HG03159 (cell line): ENCODE data around the gene IBTK.
"Not testable (repeated sequence)": the region's sequence is repeated elsewhere in the genome, so short reads cannot be mapped to it uniquely, and the experiment has no call there.

Source experiments
- ATAC-seq: cut with Tn5 transposase; IDR thresholded peaks from one replicate; pipeline ENCODE4 v1.9.1; 2021; ENCODE audit warnings: mild to moderate bottlenecking, moderate library complexity; ENCODE audit not compliant: unreplicated experiment

The IBTK gene

GRCh38 chr6:82247505-82248272, at the start of gene IBTK:
Gene IBTK (minus strand): TSS chr6:82247744. CDS start chr6:82240486, 7,258 bp downstream.
- ATAC-seq: peak; percentile 94

GRCh38 chr6:82283771-82284410, 36.3 kb upstream of the IBTK start:
- ATAC-seq: no peak

GRCh38 chr6:82281550-82281949, 34.0 kb upstream of the IBTK start:
- not testable (repeated sequence) for ATAC-seq

GRCh38 chr6:82277686-82278085, 30.1 kb upstream of the IBTK start:
- no peak for ATAC-seq

- no peak for ATAC-seq
Measured at GRCh38 chr6:82275686-82276085, 28.1 kb upstream of the IBTK start.

- no peak for ATAC-seq
Measured at GRCh38 chr6:82273295-82273694, 25.8 kb upstream of the IBTK start.

- peak; percentile 72 for ATAC-seq
Measured at GRCh38 chr6:82270881-82271635, 23.5 kb upstream of the IBTK start.

GRCh38 chr6:82268301-82268846, 20.8 kb upstream of the IBTK start:
- no peak for ATAC-seq

GRCh38 chr6:82264824-82265223, 17.3 kb upstream of the IBTK start:
- ATAC-seq: peak; percentile 47

- no peak for ATAC-seq
Measured at GRCh38 chr6:82264321-82264720, 16.8 kb upstream of the IBTK start.

GRCh38 chr6:82263916-82264315, 16.4 kb upstream of the IBTK start:
- ATAC-seq: no peak

GRCh38 chr6:82260997-82261732, 13.6 kb upstream of the IBTK start:
- ATAC-seq: no peak

GRCh38 chr6:82259389-82259788, 11.8 kb upstream of the IBTK start:
- no peak for ATAC-seq

GRCh38 chr6:82257088-82257774, 9.7 kb upstream of the IBTK start:
- ATAC-seq: no peak

- not testable (repeated sequence) for ATAC-seq
Measured at GRCh38 chr6:82254722-82255121, 7.2 kb upstream of the IBTK start.

- ATAC-seq: no peak
Measured at GRCh38 chr6:82251942-82252341, 4.4 kb upstream of the IBTK start.

- no peak for ATAC-seq
Measured at GRCh38 chr6:82249381-82250253, 2.1 kb upstream of the IBTK start.

- ATAC-seq: peak; percentile 20
Measured at GRCh38 chr6:82248273-82248735, 760 bp upstream of the IBTK start.
